Stimulated activated CD4-positive, alpha-beta T cell treated with anti-CD3 and anti-CD28 coated beads, Interleukin-1b, Interleukin-23, amount 100 ng/mL, for 4 hours (primary cell): ENCODE measurements around the gene SELENOO.

Experiments used
- DNase-seq, 2 donors: peaks; one replicate each; pipeline ENCODE4 v3.0.0-alpha.2; 2020; ENCODE audit warnings: low read depth in 2 of 2

The SELENOO gene

DNA sequence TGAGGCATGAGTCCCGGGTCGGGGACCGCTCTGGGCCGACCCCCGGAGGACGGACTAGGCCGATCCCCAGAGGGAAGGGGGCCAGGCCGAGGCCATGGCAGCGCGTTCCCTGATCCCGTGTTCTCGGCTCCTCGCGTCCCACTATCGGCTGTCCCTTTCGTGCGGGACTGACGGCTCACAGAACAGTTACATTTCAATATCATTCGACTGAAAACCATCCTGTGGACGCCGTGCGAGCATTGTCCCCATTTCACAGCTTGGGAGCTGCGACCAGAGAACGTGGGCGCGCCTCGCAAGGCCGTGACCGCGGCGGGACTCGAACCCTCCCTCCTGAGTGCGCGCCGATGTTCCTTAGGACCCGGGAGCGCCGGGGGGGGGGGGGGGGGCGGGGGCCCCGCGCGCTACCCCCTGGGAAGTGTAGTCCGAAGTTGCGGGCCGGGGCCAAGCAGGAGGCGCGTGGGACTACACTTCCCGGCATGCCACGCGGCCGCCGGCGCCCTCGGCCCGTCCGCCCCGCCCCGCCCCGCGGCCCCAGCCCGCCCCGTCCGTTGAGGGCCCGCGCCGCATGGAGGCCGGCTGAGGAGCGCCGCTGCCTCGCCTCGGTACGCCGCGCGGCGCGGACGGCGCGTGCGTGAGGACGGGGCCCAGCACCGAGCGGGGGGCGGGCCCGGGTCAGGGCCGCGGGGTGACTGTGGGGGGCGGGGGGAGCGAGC, 15.3 kb upstream of the SELENOO start, which contains the start of gene TRABD:
Gene TRABD, plus strand, starts transcription at position 539 of the 713 bp plus-strand sequence. CDS start 7,148 bp downstream, outside the sequence.
- peak; percentile 77 to 90 for DNase-seq

DNA sequence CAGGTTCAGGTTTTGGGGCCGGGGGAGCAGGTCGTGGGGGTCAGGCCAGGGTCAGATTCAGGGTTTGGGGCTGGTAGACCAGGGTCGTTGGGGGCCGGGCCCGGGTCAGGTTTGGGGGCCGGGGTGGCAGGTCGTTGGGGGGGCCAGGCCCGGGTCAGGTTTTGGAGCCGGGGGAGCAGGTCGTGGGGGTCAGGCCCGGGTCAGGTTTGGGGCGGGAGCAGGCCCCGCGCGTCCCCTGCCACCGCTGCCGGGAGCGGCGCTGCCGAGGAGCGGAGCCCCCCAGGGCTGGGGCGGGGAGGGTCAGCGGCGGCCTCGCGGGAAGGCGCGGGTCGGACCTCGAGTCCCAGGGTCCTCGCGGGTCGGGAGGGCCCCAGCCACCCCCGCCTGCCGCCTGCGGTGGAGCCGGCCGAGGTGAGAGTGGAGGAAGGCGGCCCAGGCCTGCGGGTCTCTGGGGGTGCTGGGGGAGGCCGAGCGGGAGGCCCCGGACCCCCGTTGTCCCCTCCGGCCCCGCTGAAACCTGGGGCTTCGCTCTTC, 14.6 kb upstream of the SELENOO start:
- DNase-seq, result no peak

- no peak for DNase-seq
Observed at GRCh38 chr22:50186761-50187523, 13.9 kb upstream of the SELENOO start.

DNA sequence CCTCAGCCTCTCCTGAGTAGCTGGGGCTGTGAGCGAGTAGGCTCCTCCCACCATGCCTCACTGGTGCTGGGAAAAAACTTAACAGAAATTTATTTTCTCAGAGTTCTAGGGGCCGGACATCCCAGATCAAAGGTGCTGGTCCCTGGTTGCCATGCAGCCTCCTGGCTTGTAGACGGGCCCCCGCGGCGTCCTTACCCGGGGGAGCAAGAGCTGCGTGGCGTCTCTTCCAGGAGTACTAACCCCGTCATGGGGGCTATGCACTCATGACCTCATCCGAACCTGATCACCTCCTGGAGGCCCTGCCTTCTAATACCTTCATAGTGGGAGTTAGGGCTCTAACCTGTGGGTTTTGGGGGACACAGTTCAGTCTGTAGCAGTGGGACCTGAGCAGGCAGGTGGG, 12.5 kb upstream of the SELENOO start:
- DNase-seq, result no peak

DNA sequence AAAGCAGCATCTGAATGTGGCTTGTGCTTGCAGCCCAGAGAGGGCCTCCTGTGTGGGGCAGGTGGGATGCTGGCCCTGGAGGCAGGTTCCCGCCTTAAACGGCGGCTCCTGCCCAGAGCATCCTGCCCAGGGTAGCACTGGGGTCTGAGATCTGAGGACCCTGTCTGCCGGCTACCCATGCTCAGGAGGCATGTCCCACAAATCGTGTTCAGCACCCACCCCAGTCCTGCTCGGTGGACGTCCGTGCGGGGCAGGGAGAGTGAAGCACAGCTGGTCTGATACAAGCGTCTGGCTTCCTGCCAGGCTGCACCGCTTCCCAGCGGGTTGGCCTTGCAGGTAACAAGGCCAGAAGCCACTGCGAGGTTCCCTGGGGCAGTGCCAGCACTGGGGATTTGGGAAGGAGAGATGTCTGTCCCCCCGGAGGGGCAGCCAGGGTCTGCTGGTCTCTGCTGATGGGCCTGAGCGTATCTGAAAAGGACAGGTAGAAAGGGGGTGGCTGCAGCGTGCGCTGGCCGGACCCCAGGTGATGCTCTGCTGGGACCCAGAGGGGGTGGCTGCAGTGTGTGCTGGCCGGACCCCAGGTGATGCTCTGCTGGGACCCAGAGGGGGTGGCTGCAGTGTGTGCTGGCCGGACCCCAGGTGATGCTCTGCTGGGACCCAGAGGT, 11.5 kb upstream of the SELENOO start:
- no peak for DNase-seq

DNA sequence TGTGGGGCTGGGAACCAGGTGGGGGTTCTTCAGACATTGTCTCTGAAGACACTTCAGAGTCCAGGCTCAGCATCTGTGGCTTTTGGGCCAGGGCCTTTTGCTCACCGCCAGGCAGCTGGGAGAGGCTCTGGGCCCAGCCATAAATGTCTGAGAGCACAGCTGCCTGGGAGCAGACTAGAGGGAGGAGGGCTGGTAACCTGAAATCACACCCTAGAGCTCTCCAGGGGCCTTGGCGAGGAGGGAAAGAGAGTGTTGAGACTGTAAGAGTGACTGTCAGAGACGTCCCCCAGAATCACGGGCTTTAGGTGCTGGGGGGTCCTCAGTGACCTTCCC, 11.0 kb upstream of the SELENOO start:
- DNase-seq, result no peak

DNA sequence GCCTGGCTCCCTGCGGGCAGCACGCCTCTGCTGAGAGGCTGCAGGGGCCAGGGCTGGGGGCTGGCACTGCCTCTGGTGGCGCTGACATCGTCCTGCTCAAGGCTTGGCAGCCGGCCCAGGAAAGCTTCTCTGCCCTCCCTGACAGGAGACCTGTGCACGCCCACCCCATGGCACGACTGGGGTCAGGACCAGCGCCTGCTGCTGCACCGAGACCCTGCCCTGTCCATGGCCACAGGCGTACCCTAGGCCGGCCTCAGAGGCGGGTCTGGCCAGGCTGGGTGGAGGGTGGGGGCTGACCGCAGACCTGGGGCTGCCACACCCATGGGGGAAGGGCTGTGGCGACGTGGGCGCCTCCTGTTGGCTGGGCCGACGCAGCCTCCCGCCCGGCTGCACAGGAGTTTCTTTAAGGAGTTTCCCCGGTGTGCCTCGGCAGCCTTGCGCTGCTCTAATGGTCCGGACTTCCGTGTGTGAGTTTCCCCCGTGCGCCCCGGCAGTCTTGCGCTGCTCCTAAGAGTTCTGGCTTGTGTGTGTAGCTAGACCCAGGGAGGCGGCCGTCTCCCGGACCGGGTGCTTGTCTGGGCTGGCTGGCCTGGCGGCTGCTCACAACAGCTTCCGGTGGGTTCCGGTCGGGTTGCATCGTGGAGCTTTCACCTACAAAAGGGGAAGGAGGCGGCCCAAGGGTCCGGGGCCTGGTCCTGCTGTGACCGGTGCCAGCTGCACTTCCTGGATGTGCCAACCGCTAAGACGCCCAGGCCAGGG, 10.4 kb upstream of the SELENOO start:
- peak; percentile 62 to 70 for DNase-seq

DNA sequence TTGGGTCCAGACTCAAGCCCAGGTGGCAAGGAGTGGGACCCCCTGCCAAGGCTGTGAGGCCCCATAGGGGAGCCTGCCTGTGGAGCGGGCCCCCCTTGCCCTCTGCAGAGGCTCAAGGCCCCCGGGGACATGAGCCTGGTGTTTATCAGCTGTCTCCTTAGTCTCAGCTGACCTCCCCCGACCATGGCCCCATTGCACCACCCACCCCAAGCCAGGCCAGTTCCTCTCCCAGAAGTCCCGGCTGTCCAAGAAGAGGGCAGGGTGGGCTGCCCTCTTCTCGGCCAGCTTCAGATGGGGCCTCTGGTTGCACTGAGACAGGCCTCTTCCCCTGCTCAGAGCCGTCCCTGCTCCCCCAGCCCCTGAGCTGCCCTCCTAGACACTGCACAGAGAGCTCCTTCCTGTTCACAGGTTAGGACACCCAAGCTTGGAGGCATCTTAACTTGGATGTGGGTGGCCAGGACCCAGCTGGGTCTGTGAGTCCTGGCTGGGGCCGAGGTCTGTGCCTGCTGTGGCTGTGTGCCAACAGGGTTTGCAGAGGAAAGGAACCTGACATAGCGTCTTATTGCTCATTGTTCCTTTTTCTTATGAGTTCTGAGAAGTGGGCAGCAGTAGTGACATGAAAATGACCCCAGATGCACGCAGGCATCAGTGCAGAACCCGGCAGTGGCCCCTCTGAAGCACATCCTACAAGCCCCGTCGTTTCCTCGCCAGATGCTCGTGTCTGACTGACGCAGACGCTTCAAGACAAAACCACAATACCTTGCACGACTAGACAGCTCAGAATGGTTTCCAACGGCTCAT, 9.7 kb upstream of the SELENOO start:
- DNase-seq, result peak in 1 of 2 donors; percentile 49

GRCh38 chr22:50192436-50193204, 8.2 kb upstream of the SELENOO start:
- DNase-seq, result no peak

- no peak for DNase-seq
Observed at GRCh38 chr22:50193621-50194020, 7.2 kb upstream of the SELENOO start.

DNA sequence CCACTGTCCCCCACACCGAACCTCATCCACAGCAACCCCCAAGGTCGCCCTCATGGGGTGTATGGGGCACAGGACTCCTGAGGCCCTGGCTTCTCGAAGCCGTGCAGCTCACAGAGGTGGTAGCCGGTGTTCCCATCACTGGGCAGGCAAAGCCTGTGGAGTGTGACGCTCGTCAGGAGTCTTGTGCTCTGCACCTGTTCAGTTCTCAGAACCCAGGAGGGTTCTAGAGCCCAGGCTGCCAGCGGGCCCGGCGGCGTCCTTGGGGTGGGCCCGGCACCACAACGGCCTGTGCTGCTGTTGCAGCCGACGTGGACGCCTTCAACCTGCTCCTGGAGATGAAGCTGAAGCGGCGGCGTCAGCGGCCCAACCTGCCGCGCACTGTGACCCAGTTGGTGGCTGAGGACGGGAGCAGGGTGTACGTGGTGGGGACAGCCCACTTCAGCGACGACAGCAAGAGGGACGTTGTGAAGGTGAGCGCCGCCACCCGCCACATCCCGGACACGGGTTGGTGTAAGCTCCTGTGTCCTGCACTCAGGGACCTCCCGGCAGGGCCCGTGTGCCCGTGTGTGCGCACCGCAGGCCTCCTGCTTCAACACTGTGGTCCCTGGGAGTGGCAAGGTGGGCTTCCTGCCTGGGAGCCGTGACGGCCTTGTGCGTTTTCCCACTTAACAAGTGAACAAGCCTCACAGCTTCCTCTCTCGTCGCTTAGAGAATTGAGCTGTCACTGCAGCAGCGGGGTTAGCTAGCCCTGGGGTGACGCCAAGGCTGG, 6.6 kb upstream of the SELENOO start:
- no peak for DNase-seq

DNA sequence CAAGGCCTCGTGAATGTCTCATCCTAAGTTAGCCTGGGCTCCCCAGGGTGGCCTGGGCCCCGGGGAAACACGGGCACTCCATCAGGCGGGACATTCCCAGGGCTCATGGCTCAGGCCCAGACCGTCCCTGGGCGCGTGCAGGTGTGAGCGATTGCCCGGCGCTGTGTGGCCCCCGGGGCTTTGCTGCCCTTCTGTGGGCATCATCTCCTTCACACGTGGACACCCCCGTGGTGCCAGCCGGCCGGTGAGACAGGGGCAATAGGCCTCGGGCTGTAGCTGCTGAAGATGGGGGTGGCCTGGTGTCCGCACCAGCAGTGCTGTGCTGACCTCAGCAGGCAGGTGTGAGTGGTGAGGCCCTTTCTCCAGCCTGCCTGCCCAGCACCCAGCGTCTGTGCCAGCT, 4.6 kb upstream of the SELENOO start:
- no peak for DNase-seq

GRCh38 chr22:50197000-50197800, 3.6 kb upstream of the SELENOO start:
- DNase-seq, result no peak

GRCh38 chr22:50197856-50198623, 2.8 kb upstream of the SELENOO start:
- DNase-seq, result no peak

DNA sequence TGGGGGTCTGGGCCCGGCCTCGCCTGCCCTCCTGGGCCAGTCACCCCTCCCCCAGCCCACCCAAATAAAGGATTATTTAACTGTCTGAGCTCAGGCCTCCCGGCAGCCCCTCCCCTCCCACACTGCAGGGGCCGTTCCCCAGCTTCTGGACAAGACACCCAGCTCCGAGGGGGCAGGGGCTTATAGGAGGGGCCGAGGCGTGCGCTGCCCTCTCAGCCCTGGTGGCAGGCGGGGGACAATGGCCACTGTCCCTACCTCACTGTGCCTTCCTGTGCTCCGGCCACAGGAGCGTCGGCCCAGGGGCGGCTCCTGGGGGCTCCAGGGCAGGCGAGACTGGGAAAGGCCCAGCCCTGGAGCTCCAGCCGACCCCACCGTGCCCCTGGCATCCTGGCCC, 2.2 kb upstream of the SELENOO start:
- DNase-seq, result no peak

- no peak for DNase-seq
Observed at GRCh38 chr22:50199251-50199721, 1.5 kb upstream of the SELENOO start.

GRCh38 chr22:50199829-50200460, 866 bp upstream of the SELENOO start:
- no peak for DNase-seq
